Ramos (cell line): Measurements from ENCODE around the gene P3H3.

Experiments used
- in situ Hi-C: fragments of 300-500 bp; cut with MboI; formaldehyde crosslinking; loops from one replicate; pipeline ENCODE4 v1.14.3; 2022; ENCODE audit warnings: low sequenced_read_pairs; ENCODE audit not compliant: unreplicated experiment

The P3H3 gene

GRCh38 chr12:6839482-6840201, 11.4 kb downstream of the P3H3 start:
- in situ Hi-C loops: loop anchor here (10.0 kb wide), 1 partner anchor 215 kb away; no protein-coding TSS in a partner anchor

- in situ Hi-C loops: no loop called here
These were observed 12.1 kb downstream of the P3H3 start for GRCh38 chr12:6840330-6840729.

- in situ Hi-C loops: no loop called here
These were observed 12.7 kb downstream of the P3H3 start, which contains the start of gene GNB3 for GRCh38 chr12:6840761-6841515. Gene GNB3 (plus strand): TSS chr12:6840925. CDS start chr12:6841288, 363 bp downstream.

DNA sequence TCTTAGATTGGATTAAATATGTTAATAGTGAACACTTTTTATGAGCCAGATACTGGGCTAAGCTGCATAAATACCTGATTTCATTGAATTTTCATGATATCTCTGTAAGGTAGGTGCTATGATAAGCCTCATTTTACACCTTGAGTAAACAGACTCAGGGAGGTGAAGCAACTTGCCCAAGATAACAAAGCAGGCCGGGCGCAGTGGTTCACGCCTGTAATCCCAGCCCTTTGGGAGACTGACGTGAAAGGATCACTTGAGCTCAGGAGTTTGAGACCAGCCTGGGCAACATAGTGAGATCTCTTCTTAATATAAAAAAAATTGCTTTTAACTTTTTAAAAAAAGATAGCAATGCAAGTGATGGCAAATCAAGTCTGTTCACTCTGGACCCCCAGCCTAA, 13.9 kb downstream of the P3H3 start:
- in situ Hi-C loops: no loop called here

- in situ Hi-C loops: no loop called here
These were observed 15.1 kb downstream of the P3H3 start for GRCh38 chr12:6843118-6843902.

- in situ Hi-C loops: no loop called here
These were observed 17.2 kb downstream of the P3H3 start for GRCh38 chr12:6845395-6845794.

DNA sequence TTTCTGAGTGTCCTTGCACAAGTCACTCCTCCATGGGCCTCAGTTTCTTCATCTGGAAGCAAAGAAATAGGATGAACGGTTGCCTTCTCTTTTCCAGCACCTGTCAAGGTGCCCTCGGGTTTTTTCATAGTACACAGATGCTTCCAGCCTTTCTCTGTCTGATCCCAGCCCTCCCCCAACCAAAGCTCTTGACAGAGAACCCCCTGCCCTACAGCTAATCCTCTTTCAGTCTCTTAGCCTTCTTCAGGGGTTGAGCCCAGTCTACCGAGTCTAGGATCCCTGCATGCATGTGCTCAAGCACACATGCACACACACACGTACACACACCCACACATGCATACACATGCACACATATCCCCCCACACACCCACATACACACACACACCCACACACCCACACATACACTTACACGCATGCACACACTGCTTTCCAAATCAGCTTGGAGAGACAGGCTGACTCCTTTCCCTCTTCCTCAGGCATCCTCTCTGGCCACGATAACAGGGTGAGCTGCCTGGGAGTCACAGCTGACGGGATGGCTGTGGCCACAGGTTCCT, 18.2 kb downstream of the P3H3 start:
- in situ Hi-C loops: no loop called here

DNA sequence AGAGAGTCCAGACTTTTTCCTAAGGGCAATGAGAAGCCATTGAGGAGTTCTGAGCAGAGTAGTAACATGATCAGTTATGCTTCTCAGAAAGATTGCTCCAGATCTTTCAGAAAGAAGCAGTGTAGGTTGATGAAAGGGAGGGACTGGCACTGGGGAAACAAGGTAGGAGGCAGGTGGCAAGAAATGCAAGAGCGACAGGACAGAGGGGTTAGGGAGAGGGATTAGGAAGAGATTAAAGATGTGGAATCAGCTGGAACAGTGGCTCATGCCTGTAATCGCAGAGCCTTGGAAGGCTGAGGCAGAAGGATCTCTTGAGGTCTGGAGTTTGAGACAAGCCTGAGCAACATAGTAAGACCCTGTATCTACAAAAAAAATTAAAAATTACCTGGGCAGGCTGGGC, 19.5 kb downstream of the P3H3 start:
- in situ Hi-C loops: no loop called here

DNA sequence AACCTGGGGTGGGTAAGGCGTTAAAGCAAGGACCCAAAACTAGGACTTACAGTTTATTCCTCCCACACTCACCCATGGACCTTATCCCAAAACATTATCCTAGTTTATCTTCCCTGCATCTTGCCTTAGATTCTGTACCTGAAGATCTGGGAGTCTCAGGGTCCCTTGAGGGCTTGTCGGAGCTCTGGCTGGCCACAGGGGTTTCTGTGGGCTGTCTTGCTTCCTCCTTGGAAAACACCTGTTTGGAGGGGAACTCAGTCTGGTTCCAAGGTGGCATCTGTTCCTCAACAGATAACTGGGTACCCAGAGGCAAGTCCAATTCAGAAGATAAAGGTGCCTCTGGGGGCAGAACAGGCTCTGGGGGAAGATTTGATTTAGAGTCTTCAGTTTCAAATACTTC, 21.2 kb downstream of the P3H3 start:
- in situ Hi-C loops: no loop called here

- in situ Hi-C loops: no loop called here
These were observed 21.9 kb downstream of the P3H3 start for GRCh38 chr12:6849976-6850560.

GRCh38 chr12:6850796-6851152, 22.6 kb downstream of the P3H3 start:
- in situ Hi-C loops: no loop called here

- in situ Hi-C loops: no loop called here
These were observed 23.1 kb downstream of the P3H3 start, which contains the start of gene CDCA3 for GRCh38 chr12:6851153-6851920. Gene CDCA3 (minus strand): TSS chr12:6851286. CDS start chr12:6850952, 334 bp downstream.

- in situ Hi-C loops: no loop called here
These were observed 23.9 kb downstream of the P3H3 start, which contains the start of gene USP5 for GRCh38 chr12:6851921-6852650. Gene USP5 (plus strand): TSS chr12:6852150. CDS start chr12:6852180, 30 bp downstream.

- in situ Hi-C loops: no loop called here
These were observed 24.6 kb downstream of the P3H3 start for GRCh38 chr12:6852651-6853354.

DNA sequence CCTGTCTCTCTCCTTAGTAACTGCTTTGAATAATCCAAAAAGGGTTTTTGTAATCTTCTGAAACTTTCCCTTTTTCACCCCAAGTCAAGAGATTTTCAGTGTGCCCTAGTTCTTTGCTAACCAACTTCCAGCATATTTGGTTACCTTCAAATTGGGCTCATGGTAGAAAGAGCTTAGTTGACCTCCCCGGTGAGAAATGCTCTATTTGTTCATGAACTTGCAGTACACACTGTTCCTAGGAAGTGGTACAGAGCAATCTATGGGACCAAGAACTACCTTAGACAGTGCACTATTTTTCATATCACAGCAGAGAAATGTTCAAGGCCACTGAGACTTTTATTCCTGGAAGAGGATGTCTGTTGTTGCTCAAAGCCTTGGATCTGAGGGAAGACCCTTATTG, 25.4 kb downstream of the P3H3 start:
- in situ Hi-C loops: no loop called here

DNA sequence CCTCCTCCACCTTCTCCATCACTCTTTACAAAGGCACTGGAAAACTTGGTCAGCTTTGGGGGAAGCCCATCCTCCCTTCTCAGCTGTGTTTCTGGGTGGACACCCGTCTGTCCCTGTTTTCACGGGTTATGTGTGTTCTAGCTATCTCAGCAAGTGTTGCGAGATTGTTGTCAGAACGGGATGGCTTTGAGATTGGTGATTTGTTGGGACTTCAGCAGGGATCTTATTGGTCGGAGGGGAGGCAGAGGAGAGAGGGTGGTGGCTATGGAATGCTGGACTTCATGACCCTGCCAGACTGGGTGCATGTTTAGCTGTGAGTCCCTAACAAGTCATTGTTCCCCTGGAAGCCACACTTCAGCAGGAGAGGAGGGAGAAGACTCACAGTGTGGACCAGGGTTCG, 25.8 kb downstream of the P3H3 start:
- in situ Hi-C loops: no loop called here

- in situ Hi-C loops: no loop called here
These were observed 27.1 kb downstream of the P3H3 start for GRCh38 chr12:6855322-6855721.

DNA sequence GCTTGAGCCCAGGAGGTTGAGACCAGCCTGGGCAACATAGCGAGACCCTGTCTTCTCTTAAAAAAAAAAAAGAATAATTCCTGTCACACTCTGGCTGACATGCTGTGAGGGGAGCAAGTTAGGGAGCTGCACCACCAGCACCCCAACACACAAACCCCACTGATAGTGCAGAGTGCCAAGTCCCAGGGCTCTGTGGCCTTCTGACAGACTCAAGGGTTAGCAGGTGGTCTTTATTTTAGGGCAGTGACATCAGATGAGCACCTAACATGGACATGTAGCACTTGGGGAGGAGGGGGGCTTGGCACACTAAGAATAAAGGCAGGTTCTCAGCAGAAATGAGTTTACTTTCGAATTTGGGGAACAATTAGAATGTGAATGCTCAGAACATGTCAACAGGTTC, 30.6 kb downstream of the P3H3 start:
- in situ Hi-C loops: no loop called here
